Activated effector memory CD4-positive, alpha-beta T cell treated with anti-CD3 and anti-CD28 coated beads, Interleukin-2, amount 50 U/mL, for 16 hours (primary cell): Measurements from ENCODE around the gene FAM98C.
A peak's percentile ranks its signal among the peaks of the same experiment; 100 is the strongest.
"Not testable (repeated sequence)": the region's sequence is repeated elsewhere in the genome, so short reads cannot be mapped to it uniquely, and the experiment has no call there.

Source experiments
- DNase-seq: peaks from one replicate; pipeline ENCODE4 v3.0.0-alpha.2; 2020

FAM98C gene

GRCh38 chr19:38402967-38403674 lies at the start of gene FAM98C:
Gene FAM98C (plus strand): TSS chr19:38403093. CDS start chr19:38403154, 61 bp downstream.
- peak; percentile 99 for DNase-seq

DNA sequence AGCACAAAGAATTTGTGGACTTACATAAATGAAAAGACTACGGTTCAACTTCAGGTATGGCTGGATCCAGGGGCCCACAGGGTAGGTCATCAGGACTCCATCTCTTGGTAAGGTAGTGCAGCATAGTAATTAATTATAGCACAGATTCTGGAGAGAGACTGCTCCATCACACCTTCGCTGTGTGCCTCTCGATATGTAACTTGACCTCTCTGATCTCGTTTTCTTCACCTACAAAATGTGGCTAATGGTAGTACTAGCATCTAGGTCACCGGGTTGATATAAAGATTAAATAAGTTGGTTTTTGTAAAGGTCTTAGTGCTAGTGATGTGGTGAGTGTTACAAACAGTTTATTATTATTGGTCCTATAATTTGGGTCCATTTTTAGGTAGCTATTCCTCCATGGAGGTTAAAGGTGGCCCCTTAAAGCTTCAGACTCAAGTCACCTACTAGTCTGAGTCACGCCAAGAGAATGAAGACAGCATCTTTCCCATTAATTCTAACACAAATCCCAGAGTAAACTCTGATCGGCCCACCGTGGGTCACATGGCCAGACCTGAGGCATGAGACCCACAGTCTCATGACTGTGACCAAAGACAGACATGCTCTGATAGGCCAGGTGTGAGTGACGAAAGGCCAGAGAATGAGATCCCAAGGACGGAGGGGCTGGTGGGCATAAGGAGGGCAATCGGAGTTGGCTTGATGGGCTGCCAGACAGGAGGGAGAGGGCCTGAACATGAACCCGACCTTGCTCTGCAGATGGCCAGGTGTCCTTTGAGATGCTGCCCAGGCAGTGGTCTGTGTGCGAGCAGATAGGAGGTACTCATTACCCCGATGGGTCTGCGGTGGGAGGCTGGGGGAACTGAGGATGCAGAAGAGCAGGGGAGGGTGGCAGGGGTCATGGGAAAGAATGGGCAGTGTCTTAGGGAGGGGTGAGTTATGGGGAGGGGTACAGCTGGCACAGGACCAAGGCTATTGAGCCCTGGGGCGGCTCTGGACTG lies 46.9 kb upstream of the FAM98C start:
- no peak for DNase-seq

- no peak for DNase-seq
Measured at GRCh38 chr19:38358071-38358470, 44.8 kb upstream of the FAM98C start.

- no peak for DNase-seq
Measured at GRCh38 chr19:38359242-38360021, 43.5 kb upstream of the FAM98C start.

DNA sequence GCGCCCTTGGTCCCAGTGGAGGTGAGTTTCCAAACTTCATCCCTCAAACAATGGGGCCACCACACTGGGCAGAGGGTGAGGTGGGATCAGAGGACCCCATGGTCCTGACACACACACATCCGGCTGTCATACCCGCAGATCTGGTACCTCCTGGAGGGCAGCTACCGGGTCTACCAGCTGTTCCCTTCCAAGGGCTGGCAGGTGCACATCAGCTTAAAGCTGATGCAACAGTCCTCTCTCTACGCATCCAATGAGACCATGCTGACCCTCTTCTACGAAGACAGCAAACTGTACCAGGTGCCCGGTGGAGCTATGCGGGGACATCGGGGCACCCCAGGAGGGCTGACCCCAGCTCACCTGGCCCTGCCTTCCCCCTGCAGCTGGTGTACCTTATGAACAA lies 42.5 kb upstream of the FAM98C start:
- no peak for DNase-seq

GRCh38 chr19:38360839-38361631 lies 41.9 kb upstream of the FAM98C start:
- DNase-seq, result no peak

GRCh38 chr19:38361633-38362075 lies 41.2 kb upstream of the FAM98C start:
- peak; percentile 87 for DNase-seq

DNA sequence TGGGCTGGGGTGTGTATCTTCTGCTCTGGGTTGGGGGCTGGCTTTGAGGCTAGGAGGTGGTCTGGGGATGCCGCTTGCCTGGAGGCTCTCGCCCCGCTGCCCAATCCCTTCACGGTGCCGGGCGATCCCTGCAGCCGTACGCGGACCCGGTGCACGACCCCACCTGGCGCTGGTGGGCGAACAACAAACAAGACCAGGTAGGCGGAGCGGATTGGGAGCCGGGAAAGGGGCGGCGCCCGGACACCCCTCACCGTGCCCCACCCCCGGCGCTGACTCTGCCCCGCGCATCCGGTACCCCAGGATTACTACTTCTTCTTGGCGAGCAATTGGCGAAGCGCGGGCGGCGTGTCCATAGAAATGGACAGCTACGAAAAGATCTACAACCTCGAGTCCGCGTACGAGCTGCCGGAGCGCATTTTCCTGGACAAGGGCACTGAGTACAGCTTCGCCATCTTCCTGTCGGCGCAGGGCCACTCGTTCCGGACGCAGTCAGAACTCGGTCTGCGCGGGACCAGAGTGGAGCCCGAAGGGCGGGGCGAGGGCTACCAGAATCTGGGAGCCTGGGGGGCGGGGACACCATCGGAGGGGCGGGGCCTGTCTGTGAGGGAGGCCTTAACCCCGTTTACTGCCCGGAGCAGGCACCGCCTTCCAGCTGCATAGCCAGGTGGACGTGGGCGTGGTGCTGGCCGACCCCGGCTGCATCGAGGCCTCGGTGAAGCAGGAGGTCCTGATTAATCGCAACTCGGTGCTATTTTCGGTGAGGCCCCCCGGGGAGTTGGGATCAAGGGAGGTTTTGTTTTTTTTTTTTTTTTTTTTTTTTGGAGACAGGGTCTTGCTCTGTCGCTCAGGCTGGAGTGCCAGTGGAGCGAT lies 40.6 kb upstream of the FAM98C start:
- DNase-seq, result peak; percentile 90

DNA sequence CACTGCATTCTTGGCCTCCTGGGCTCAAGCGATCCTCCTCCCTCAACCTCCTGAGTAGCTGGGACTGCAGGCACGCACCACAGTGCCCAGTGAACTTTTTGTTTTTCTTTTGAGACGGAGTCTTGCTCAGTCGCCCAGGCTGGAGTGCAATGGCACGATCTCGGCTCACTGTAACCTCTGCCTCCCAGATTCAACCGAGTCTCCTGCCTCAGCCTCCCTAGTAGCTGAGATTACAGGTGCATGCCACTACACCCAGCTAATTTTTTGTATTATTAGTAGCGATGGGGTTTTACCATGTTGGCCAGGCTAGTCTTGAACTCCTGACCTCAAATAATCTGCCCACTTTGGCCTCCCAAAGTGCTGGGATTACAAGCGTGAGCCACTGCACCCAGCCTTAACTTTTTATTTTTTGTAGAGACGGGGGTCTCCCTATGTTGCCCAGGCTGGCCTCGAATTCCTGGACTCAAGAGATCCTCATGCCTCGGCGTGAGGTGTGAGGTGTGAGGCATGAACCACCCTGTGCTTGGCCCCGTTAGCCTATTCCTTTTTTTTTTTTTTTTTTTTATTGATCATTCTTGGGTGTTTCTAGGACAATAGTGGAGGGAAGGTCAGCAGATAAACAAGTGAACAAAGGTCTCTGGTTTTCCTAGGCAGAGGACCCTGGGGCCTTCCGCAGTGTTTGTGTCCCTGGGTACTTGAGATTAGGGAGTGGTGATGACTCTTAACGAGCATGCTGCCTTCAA lies 39.8 kb upstream of the FAM98C start:
- not testable (repeated sequence) for DNase-seq

- DNase-seq, result no peak
Measured at GRCh38 chr19:38367041-38367440, 35.9 kb upstream of the FAM98C start.

DNA sequence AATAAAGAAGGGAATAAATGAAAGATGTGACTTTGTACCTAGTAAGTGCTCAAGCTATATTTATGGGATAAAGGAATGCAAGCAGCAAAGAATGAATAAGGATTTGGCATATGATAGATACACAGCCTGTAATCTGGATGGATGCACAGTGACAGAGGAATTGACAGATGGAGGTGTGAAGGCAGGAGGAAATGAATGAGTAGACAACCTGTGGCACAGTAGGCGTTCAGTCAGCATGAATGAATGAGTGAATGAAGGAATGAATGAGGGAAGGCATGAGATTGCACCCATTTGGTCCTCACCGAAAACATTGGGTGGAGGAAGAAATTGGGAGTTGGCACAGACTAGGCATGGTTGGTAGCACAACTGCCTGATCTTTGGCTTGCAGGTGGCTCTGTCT lies 33.3 kb upstream of the FAM98C start:
- DNase-seq, result no peak

GRCh38 chr19:38370299-38370698 lies 32.6 kb upstream of the FAM98C start:
- DNase-seq, result no peak

DNA sequence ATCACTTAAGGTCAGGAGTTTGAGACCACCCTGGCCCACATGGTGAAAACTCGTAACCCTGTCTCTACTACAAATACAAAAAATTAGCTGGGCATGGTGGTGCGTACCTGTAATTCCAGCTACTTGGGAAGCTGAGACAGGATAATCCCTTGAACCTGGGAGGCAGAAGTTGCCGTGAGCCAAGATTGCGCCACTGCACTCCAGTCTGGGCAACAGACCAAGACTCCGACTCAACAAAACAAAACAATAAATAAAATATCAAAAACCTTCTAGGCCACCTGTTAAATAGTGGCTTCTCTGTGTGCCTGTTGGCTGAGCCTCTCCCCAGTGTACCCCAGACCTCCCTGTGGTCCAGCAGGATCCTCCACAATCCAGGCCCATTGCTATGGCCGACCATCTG lies 31.8 kb upstream of the FAM98C start:
- DNase-seq, result no peak

DNA sequence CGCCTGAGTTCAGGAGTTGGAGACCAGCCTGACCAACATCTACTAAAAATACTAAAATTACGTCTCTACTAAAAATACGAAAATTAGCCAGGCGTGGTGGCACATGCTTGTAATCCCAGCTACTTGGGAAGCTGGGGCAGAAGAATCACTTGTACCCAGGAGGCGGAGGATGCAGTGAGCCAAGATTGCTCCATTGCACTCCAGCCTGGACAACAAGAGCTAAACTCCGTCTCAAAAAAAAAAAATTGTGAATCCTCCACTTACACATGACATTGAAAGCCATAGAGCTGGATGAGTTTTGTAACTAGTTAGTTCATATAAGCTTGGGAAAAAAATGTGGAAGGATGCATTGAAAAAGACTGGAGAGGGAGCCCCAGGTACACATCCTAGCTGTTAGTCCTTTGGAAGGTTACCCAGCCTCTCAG lies 29.0 kb upstream of the FAM98C start:
- no peak for DNase-seq

GRCh38 chr19:38374332-38375097 lies 28.4 kb upstream of the FAM98C start, which contains the start of gene PSMD8:
Gene PSMD8 (plus strand): TSS chr19:38374571. CDS start chr19:38374602, 31 bp downstream.
- peak; percentile 99 for DNase-seq

GRCh38 chr19:38375098-38375493 lies 27.8 kb upstream of the FAM98C start:
- no peak for DNase-seq

GRCh38 chr19:38375748-38376147 lies 27.1 kb upstream of the FAM98C start:
- DNase-seq, result no peak

- DNase-seq, result no peak
Measured at GRCh38 chr19:38376576-38376975, 26.3 kb upstream of the FAM98C start.

GRCh38 chr19:38377052-38377451 lies 25.8 kb upstream of the FAM98C start:
- DNase-seq, result no peak
